OCI-LY1 (cell line): ENCODE results near the gene PRKCA.

Experiments
- EZH2 ChIP-seq: fragments of 200-600 bp; sonication (generic), shearing (Covaris generic); IDR thresholded peaks from 2 replicates; pipeline ENCODE4 v1.8.0; 2017; ENCODE audit warnings: borderline replicate concordance, mixed run types, mild to moderate bottlenecking, antibody characterized with exemption, low read length, moderate library complexity, mixed read lengths
- TF ChIP-seq, protein P1 (sequence below): fragments of 200-600 bp; sonication (generic), shearing (Covaris generic); IDR thresholded peaks from 2 replicates; pipeline ENCODE4 v1.5.1; 2017; ENCODE audit warnings: mild to moderate bottlenecking, antibody characterized with exemption, low read length, moderate library complexity, mixed read lengths

DNA sequence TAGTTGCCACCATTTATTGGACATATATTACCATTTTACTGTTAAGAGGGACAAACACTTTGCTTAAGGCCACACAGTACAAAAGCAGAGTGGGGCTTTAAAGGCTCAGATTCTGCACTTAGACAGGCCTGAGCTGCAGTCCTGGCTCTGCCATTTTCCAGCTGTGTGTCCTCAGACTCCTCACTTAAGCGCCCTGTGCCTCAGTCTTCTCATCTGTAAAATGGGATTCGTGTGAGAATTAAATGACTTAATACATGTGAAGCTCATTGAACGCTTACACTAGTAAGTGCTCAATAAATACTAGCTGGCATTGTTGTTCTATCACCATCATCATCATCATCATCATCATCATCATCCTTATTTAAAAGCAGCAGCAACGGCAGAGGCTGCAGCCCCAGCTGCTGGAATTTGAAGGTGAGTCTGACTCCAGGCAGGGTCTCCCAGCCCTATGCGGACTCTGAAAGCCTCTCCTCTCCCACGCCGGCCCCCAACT, 532.1 kb downstream of the PRKCA start:
- no peak for TF ChIP-seq EZH2
- TF ChIP-seq, protein P1, sequence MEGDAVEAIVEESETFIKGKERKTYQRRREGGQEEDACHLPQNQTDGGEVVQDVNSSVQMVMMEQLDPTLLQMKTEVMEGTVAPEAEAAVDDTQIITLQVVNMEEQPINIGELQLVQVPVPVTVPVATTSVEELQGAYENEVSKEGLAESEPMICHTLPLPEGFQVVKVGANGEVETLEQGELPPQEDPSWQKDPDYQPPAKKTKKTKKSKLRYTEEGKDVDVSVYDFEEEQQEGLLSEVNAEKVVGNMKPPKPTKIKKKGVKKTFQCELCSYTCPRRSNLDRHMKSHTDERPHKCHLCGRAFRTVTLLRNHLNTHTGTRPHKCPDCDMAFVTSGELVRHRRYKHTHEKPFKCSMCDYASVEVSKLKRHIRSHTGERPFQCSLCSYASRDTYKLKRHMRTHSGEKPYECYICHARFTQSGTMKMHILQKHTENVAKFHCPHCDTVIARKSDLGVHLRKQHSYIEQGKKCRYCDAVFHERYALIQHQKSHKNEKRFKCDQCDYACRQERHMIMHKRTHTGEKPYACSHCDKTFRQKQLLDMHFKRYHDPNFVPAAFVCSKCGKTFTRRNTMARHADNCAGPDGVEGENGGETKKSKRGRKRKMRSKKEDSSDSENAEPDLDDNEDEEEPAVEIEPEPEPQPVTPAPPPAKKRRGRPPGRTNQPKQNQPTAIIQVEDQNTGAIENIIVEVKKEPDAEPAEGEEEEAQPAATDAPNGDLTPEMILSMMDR: no peak
